ENCODE data around the gene SEMA5B.

SEMA5B gene

GRCh38 chr3:123027292-123028232 lies at the start of gene SEMA5B:
TSS of gene SEMA5B (minus strand) at chr3:123027763. CDS start at chr3:122961263, 66,500 bp downstream.
- no peak for DNase-seq

- DNase-seq: no peak
These were observed 49.2 kb upstream of the SEMA5B start for GRCh38 chr3:123076496-123077418.

GRCh38 chr3:123076112-123076495 lies 48.5 kb upstream of the SEMA5B start:
- DNase-seq: no peak

- DNase-seq: no peak
These were observed 47.8 kb upstream of the SEMA5B start for GRCh38 chr3:123075359-123075758.

GRCh38 chr3:123072564-123072963 lies 45.0 kb upstream of the SEMA5B start:
- DNase-seq: no peak

GRCh38 chr3:123072152-123072551 lies 44.6 kb upstream of the SEMA5B start:
- peak; percentile 26 for DNase-seq

GRCh38 chr3:123071581-123071980 lies 44.0 kb upstream of the SEMA5B start:
- DNase-seq: no peak

- DNase-seq: no peak
These were observed 43.6 kb upstream of the SEMA5B start for GRCh38 chr3:123071146-123071545.

GRCh38 chr3:123070510-123070909 lies 42.9 kb upstream of the SEMA5B start:
- no peak for DNase-seq

GRCh38 chr3:123068601-123069381 lies 41.2 kb upstream of the SEMA5B start:
- DNase-seq: no peak

GRCh38 chr3:123067689-123068600 lies 40.4 kb upstream of the SEMA5B start:
- no peak for DNase-seq

- DNase-seq: peak; percentile 59
These were observed 39.5 kb upstream of the SEMA5B start, which contains the start of gene PDIA5 for GRCh38 chr3:123066896-123067688. TSS of gene PDIA5 (plus strand) at chr3:123067025. CDS start at chr3:123067165, 140 bp downstream.

GRCh38 chr3:123066599-123066895 lies 39.0 kb upstream of the SEMA5B start:
- no peak for DNase-seq

- no peak for DNase-seq
These were observed 37.4 kb upstream of the SEMA5B start for GRCh38 chr3:123064914-123065313.

- no peak for DNase-seq
These were observed 36.9 kb upstream of the SEMA5B start for GRCh38 chr3:123064506-123064905.

- no peak for DNase-seq
These were observed 35.5 kb upstream of the SEMA5B start for GRCh38 chr3:123063034-123063433.

- DNase-seq: no peak
These were observed 34.3 kb upstream of the SEMA5B start for GRCh38 chr3:123061856-123062255.

- no peak for DNase-seq
These were observed 32.5 kb upstream of the SEMA5B start for GRCh38 chr3:123060054-123060453.

GRCh38 chr3:123058505-123058904 lies 30.9 kb upstream of the SEMA5B start:
- no peak for DNase-seq

GRCh38 chr3:123055352-123055751 lies 27.8 kb upstream of the SEMA5B start:
- no peak for DNase-seq

GRCh38 chr3:123054931-123055330 lies 27.4 kb upstream of the SEMA5B start:
- DNase-seq: no peak

Data from CD4-positive, alpha-beta T cell treated with Interleukin-15 for 1 hour (primary cell).